ENCODE data around the gene RABEPK.
"Not testable (repeated sequence)": the region's sequence is repeated elsewhere in the genome, so short reads cannot be mapped to it uniquely, and the experiment has no call there.

GRCh38 chr9:125194466-125194865 lies 5.9 kb upstream of the RABEPK start:
- TF ChIP-seq CTCF (conservative IDR thresholded peaks at IDR 0.05); EZH2 (IDR thresholded peaks at IDR 0.05; ENCODE audit: low read depth): not testable (repeated sequence)

Measured in PC-9 (cell line).